ENCODE data around the gene TMEM81.

TMEM81 gene

GRCh38 chr1:205076245-205076761 is 8.0 kb downstream of the TMEM81 start:
- TF ChIP-seq MYC (IDR thresholded peaks at IDR 0.05; ENCODE audit: low read depth, low read length), result no peak
- no peak for TF ChIP-seq POLR2A (IDR thresholded peaks at IDR 0.05; ENCODE audit: extremely low read depth, insufficient read length)
- TF ChIP-seq, protein P1, sequence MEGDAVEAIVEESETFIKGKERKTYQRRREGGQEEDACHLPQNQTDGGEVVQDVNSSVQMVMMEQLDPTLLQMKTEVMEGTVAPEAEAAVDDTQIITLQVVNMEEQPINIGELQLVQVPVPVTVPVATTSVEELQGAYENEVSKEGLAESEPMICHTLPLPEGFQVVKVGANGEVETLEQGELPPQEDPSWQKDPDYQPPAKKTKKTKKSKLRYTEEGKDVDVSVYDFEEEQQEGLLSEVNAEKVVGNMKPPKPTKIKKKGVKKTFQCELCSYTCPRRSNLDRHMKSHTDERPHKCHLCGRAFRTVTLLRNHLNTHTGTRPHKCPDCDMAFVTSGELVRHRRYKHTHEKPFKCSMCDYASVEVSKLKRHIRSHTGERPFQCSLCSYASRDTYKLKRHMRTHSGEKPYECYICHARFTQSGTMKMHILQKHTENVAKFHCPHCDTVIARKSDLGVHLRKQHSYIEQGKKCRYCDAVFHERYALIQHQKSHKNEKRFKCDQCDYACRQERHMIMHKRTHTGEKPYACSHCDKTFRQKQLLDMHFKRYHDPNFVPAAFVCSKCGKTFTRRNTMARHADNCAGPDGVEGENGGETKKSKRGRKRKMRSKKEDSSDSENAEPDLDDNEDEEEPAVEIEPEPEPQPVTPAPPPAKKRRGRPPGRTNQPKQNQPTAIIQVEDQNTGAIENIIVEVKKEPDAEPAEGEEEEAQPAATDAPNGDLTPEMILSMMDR (IDR thresholded peaks at IDR 0.05; ENCODE audit: low read depth, low read length), result no peak
- TF ChIP-seq MAX (IDR thresholded peaks at IDR 0.05; ENCODE audit: low read depth, low read length), result no peak
- DNase-seq (ENCODE audit: low read depth), result peak; percentile 73
- H3K4me3 ChIP-seq (ENCODE audit: low read depth, low read length), result no peak overlapping the region

DNA sequence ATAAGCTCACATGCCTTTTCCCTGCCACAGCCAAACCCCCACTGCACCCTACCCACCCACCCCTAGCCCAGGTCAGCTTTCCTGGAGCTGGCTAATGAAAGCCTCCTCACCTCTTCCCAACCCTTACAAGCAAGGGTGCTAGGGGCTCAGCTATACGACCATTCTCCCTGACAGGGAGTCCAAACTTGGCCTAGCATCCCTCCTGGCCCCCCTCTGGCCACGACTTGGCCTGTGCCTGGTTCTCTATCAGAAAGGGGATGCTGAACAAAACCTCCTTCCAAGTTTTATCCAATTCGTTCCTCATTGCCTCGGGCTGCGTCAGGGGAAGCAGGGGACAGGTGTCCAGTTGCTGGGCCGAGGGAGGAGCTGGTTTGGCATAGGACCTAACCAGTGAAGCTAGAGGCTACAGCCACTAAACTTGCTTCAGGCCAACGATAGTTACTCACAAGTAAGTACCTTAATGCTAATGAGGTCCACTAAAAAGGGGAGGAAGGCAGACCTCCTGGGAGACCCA is 8.6 kb downstream of the TMEM81 start:
- H3K4me3 ChIP-seq (ENCODE audit: low read depth, low read length), result no peak overlapping the region
- no peak for TF ChIP-seq MYC (IDR thresholded peaks at IDR 0.05; ENCODE audit: low read depth, low read length)
- TF ChIP-seq, protein P1 (IDR thresholded peaks at IDR 0.05; ENCODE audit: low read depth, low read length), result no peak
- TF ChIP-seq MAX (IDR thresholded peaks at IDR 0.05; ENCODE audit: low read depth, low read length), result no peak
- no peak for TF ChIP-seq POLR2A (IDR thresholded peaks at IDR 0.05; ENCODE audit: extremely low read depth, insufficient read length)
- no peak for DNase-seq (ENCODE audit: low read depth)

DNA sequence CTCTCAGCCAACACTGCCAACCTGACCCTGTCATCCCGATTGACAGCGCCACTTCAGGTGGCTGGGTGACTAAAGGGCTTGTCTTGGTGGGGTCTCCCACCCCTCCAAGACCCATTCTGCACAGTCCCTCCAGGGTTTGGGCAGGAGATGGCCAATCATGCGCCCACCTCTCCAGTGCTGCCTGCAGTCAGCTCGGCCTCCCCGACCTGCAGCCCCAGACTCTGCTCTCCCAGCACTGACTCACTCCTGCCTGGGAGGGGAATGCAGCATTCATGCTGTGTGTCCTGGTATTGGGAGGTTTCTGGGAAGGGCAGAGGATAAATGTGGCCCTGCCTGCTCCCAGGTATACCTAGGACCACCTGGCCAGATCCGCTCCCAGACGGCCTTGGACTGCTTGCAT is 9.7 kb downstream of the TMEM81 start:
- no peak for DNase-seq (ENCODE audit: low read depth)
- no peak for TF ChIP-seq MYC (IDR thresholded peaks at IDR 0.05; ENCODE audit: low read depth, low read length)
- TF ChIP-seq, protein P1 (IDR thresholded peaks at IDR 0.05; ENCODE audit: low read depth, low read length), result no peak
- H3K4me3 ChIP-seq (ENCODE audit: low read depth, low read length), result no peak overlapping the region

DNA sequence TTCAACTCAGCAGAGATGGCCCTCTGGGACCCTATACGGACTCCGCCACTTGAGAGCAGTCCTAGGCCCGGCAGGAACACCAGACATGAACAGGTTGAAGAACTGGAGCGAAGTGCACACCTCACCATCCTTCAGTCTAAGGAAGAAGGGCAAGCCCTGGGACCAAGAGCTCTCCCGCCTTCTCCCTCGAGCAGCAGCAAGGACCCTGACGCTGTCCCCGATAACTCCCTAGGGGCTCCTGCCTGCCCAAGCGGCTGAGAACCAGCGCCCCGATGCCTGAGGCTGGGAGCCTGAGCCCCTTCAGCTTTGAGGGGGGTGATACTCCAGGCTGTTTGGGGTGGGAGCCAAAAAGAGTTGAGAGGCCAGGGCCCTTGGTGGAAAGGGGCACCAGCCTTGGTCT is 10.2 kb downstream of the TMEM81 start:
- no peak overlapping the region for H3K4me3 ChIP-seq (ENCODE audit: low read depth, low read length)
- TF ChIP-seq, protein P1 (IDR thresholded peaks at IDR 0.05; ENCODE audit: low read depth, low read length), result no peak
- TF ChIP-seq MYC (IDR thresholded peaks at IDR 0.05; ENCODE audit: low read depth, low read length) (no peak), POLR2A (IDR thresholded peaks at IDR 0.05; ENCODE audit: extremely low read depth, insufficient read length) (no peak), MAX (IDR thresholded peaks at IDR 0.05; ENCODE audit: low read depth, low read length) (no peak)
- DNase-seq (ENCODE audit: low read depth), result no peak

DNA sequence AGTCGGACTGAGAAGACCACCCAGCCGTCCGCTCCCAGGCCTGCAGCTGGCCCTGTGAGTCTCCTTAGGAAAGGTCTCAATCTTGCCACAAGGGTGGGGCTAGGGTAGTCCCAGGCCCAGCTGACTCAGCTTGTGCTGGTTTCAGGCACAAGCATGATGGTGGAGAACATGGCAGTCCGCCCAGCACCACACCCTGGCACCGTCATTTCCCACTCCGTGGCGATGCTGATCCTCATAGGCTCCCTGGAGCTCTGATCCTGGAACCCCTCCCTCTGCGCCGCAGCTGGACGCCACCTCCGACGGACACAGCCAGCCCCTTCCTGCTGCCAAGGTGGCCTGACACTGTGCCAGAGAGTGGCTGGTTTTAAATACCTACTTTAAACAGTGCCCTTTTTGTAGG is 10.7 kb downstream of the TMEM81 start:
- DNase-seq (ENCODE audit: low read depth), result no peak
- H3K4me3 ChIP-seq (ENCODE audit: low read depth, low read length), result no peak overlapping the region
- TF ChIP-seq MAX (IDR thresholded peaks at IDR 0.05; ENCODE audit: low read depth, low read length) (no peak), MYC (IDR thresholded peaks at IDR 0.05; ENCODE audit: low read depth, low read length) (no peak), POLR2A (IDR thresholded peaks at IDR 0.05; ENCODE audit: extremely low read depth, insufficient read length) (no peak)
- TF ChIP-seq, protein P1 (IDR thresholded peaks at IDR 0.05; ENCODE audit: low read depth, low read length), result no peak

DNA sequence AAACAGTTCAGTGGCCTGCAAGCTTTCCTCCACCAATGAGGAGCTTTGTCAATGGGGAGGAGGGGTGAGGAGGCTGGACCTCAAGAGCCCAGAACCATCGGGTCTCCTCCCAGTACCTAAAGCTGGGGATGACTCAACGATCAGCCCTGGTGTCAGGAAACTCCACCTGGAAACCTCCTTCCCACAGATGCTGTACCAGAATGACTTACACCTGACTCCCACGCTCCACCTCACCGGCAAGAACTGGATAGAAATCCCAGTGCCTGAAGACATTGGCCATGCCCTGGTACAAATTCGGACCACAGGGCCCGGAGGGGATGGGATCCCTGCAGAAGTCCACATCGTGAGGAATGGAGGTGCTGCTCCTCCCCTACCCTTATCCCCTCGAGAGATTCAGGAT is 11.4 kb downstream of the TMEM81 start:
- no peak overlapping the region for H3K4me3 ChIP-seq (ENCODE audit: low read depth, low read length)
- DNase-seq (ENCODE audit: low read depth), result no peak
- TF ChIP-seq, protein P1 (IDR thresholded peaks at IDR 0.05; ENCODE audit: low read depth, low read length), result no peak
- TF ChIP-seq MYC (IDR thresholded peaks at IDR 0.05; ENCODE audit: low read depth, low read length) (no peak), MAX (IDR thresholded peaks at IDR 0.05; ENCODE audit: low read depth, low read length) (no peak), POLR2A (IDR thresholded peaks at IDR 0.05; ENCODE audit: extremely low read depth, insufficient read length) (no peak)

All from NB4 (cell line).